ENCODE measurements around the gene USP9X. TPM values are rescaled to one million over a fixed set of nuclear protein-coding genes. Genes with fewer than 3 reads are reported as not detected.

Gene USP9X
- total and polyA plus RNA-seq, 2 donors (not counting 3 experiments of a cell fraction or from before 2014, with no cell fraction given): 13.7 to 66.8 TPM

DNA sequence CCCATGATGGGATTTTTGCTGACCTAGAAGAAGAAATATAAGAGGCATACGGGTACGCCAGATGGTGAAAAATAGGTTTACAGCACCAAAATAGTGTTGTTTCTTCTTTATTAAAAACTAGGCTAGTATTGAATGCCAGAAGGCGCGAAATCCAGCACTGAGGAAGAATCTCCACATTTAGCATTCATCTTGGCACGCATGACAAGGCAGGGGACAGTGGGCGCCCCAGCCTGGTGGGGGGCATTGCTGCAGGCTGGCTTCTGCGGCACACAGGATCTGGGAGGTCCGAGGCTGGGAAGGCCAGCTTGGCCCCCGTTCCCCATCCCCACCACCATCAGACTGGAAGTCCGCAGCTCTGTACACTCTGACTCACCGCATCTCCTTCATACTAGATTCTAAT is 173.0 kb downstream of the USP9X start:
- no peak for DNase-seq (ENCODE audit: low read depth, low spot score)
- intact Hi-C loops (cut with micrococcal nuclease): no loop called here
- no peak overlapping the region for H3K4me2 ChIP-seq (ENCODE audit: insufficient read depth, low read length)

GRCh38 chrX:41258871-41259270 is 173.6 kb downstream of the USP9X start:
- Histone ChIP-seq H3K4me3 (replicated peaks in 1 of 3; ENCODE audit: insufficient read depth in 1 of 3, low read depth in 1 of 3, low read length in 3 of 3) (no peak overlapping the region), H3K4me1 (ENCODE audit: control insufficient read depth, extremely low read depth, insufficient read depth, low read length) (no peaks in the 10 kb centered on the region), H3K9me3 (replicated peaks; ENCODE audit: control insufficient read depth, insufficient read depth, low read length) (no peaks in the 10 kb centered on the region), H3K9ac (replicated peaks; ENCODE audit: extremely low read depth, insufficient read depth, low read length) (no peak overlapping the region), H3K36me3 (ENCODE audit: control insufficient read depth in 2 of 2, extremely low read depth in 1 of 2, insufficient read depth in 2 of 2, low read length in 2 of 2) (no peaks in the 10 kb centered on the region), H2AFZ (ENCODE audit: low read depth, low read length) (no peak overlapping the region), H4K20me1 (replicated peaks; ENCODE audit: control insufficient read depth, extremely low read depth, insufficient read depth, low read length) (no peaks in the 10 kb centered on the region), H3K4me2 (ENCODE audit: insufficient read depth, low read length) (no peak overlapping the region), H3K9me1 (replicated peaks; ENCODE audit: control insufficient read depth, extremely low read depth, insufficient read depth, low read length) (no peaks in the 10 kb centered on the region), H3K27me3 (ENCODE audit: control insufficient read depth in 2 of 2, insufficient read depth in 2 of 2, low read length in 2 of 2) (no peaks in the 10 kb centered on the region), H3K27ac (ENCODE audit: insufficient read depth, low read depth, low read length) (no peak overlapping the region), H3K79me2 (ENCODE audit: control insufficient read depth, insufficient read depth, low read length) (no peaks in the 10 kb centered on the region)
- intact Hi-C loops (cut with micrococcal nuclease) (no loop called here), dilution Hi-C loops (cut with MboI; ENCODE audit: extremely low pct_ligation_motif_present, low sequenced_read_pairs) (no loop called here)
- no peak for TF ChIP-seq POLR2AphosphoS5 (IDR thresholded peaks at IDR 0.05; ENCODE audit: insufficient read depth, low read depth, low read length)
- TF ChIP-seq GATA2 (IDR thresholded peaks at IDR 0.05; ENCODE audit: insufficient read depth, insufficient read length, low read depth, low read length): no peak
- no peak for TF ChIP-seq JUN (IDR thresholded peaks at IDR 0.05; ENCODE audit: borderline replicate concordance, insufficient read depth, insufficient read length, low read depth)
- TF ChIP-seq MAX (IDR thresholded peaks at IDR 0.05; ENCODE audit: insufficient read depth, insufficient read length): no peak
- no peak for TF ChIP-seq CTCF (IDR thresholded peaks at IDR 0.05; ENCODE audit: extremely low read depth in 1 of 2, insufficient read depth in 1 of 2, low read depth in 1 of 2, low read length in 2 of 2)
- TF ChIP-seq EZH2 (IDR thresholded peaks at IDR 0.05; ENCODE audit: borderline replicate concordance, low read depth, low read length, severe bottlenecking): no peak
- TF ChIP-seq FOS (IDR thresholded peaks at IDR 0.05; ENCODE audit: borderline replicate concordance, insufficient read depth, low read length): no peak
- TF ChIP-seq MYC (IDR thresholded peaks at IDR 0.05; ENCODE audit: low read depth, low read length): no peak
- no peak for TF ChIP-seq POLR2A (IDR thresholded peaks at IDR 0.05; ENCODE audit: low read depth, low read length)
- BruUV-seq (replicated peaks): no TSS peak
- FAIRE-seq (no peak), DNase-seq (ENCODE audit: low read depth, low spot score) (no peak)
- POLR2A ChIA-PET: no interaction called here
- CTCF ChIA-PET: no interaction called here

More for the DNA sequence above, 173.0 kb downstream of the USP9X start:
- Histone ChIP-seq H4K20me1 (replicated peaks; ENCODE audit: control insufficient read depth, extremely low read depth, insufficient read depth, low read length) (no peaks in the 10 kb centered on the region), H3K9me3 (replicated peaks; ENCODE audit: control insufficient read depth, insufficient read depth, low read length) (no peaks in the 10 kb centered on the region), H3K27me3 (ENCODE audit: control insufficient read depth in 2 of 2, insufficient read depth in 2 of 2, low read length in 2 of 2) (no peaks in the 10 kb centered on the region), H3K4me1 (ENCODE audit: control insufficient read depth, extremely low read depth, insufficient read depth, low read length) (no peaks in the 10 kb centered on the region), H3K27ac (ENCODE audit: insufficient read depth, low read depth, low read length) (no peak overlapping the region), H3K4me3 (replicated peaks in 1 of 3; ENCODE audit: insufficient read depth in 1 of 3, low read depth in 1 of 3, low read length in 3 of 3) (no peak overlapping the region), H2AFZ (ENCODE audit: low read depth, low read length) (no peak overlapping the region), H3K79me2 (ENCODE audit: control insufficient read depth, insufficient read depth, low read length) (no peaks in the 10 kb centered on the region), H3K36me3 (ENCODE audit: control insufficient read depth in 2 of 2, extremely low read depth in 1 of 2, insufficient read depth in 2 of 2, low read length in 2 of 2) (no peaks in the 10 kb centered on the region), H3K9ac (replicated peaks; ENCODE audit: extremely low read depth, insufficient read depth, low read length) (no peak overlapping the region), H3K9me1 (replicated peaks; ENCODE audit: control insufficient read depth, extremely low read depth, insufficient read depth, low read length) (no peaks in the 10 kb centered on the region)
- dilution Hi-C loops (cut with MboI; ENCODE audit: extremely low pct_ligation_motif_present, low sequenced_read_pairs): no loop called here
- no peak for FAIRE-seq
- POLR2A ChIA-PET: no interaction called here
- BruUV-seq (replicated peaks): no TSS peak
- CTCF ChIA-PET: no interaction called here
- TF ChIP-seq JUN (IDR thresholded peaks at IDR 0.05; ENCODE audit: borderline replicate concordance, insufficient read depth, insufficient read length, low read depth) (no peak), GATA2 (IDR thresholded peaks at IDR 0.05; ENCODE audit: insufficient read depth, insufficient read length, low read depth, low read length) (no peak)
